D341Med (cell line): ENCODE data around the gene EPB41L1.

Experiments used
- DNase-seq: peaks from one replicate; pipeline ENCODE4 v3.0.0; 2012; ENCODE audit warnings: low spot score

EPB41L1 gene

GRCh38 chr20:36261389-36262105, 107.0 kb downstream of the EPB41L1 start:
- DNase-seq, result peak; percentile 23

GRCh38 chr20:36262440-36262839, 107.9 kb downstream of the EPB41L1 start:
- DNase-seq, result peak; percentile 16

- DNase-seq, result peak; percentile 11
These were observed 110.1 kb downstream of the EPB41L1 start for GRCh38 chr20:36264426-36265246.

GRCh38 chr20:36266189-36266588, 111.6 kb downstream of the EPB41L1 start:
- DNase-seq, result peak; percentile 12

DNA sequence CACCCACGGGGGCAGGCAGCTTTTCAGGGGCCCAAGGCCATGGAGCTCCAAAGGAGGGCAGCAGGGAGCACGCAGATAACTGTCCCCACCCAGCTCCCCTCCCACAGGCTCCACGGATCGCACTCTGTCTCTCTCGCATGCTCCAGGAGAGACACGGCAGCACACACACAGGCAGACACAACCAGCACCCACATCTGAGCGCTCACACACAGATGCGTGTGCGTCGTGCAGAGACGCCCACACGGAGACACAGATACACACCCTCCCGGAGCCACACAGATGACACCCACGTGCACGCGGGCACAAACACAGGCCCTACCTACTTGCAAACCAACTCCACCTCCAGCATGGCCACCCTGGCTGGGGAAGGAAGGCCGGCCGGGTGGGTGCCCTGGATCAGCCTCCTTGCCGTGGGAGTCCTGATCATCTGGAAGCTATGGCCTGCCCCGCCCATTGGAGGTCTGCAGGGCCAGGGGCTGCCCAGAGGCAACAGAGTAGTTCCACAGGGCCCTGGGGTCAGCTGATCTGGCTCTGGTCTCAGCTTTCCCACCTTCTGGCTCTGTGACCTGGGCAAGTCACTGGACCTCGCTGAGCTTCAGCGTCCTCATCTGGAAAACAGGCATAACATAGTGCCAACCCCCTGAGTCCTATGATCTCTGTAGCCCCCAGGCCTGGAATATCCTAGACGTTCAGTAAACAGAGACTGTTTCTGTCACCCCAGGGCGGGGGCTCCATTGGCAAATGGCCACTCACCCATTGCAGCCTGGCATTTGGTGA, 113.3 kb downstream of the EPB41L1 start:
- DNase-seq, result peak; percentile 25

GRCh38 chr20:36268440-36269342, 114.2 kb downstream of the EPB41L1 start:
- peak; percentile 23 for DNase-seq

DNA sequence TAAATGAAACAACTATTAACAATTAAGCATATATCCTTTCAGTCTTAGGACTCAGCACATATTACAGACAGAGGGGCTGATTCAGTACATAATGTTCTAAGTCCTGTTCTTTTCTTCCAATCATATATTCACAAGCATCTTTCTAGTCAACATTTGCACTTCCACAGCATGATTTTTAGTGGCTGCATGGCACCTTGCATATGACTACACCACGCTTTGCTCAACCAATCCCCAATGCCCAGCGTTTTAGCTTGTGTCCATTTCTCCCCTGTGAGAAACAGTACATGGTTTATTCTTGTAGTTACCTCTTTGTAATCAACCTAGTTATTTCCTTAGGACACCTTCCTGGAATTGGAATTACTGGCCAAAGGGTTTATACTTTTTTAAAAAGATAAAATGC, 115.0 kb downstream of the EPB41L1 start:
- no peak for DNase-seq

- peak; percentile 21 for DNase-seq
These were observed 116.5 kb downstream of the EPB41L1 start for GRCh38 chr20:36270744-36271638.

DNA sequence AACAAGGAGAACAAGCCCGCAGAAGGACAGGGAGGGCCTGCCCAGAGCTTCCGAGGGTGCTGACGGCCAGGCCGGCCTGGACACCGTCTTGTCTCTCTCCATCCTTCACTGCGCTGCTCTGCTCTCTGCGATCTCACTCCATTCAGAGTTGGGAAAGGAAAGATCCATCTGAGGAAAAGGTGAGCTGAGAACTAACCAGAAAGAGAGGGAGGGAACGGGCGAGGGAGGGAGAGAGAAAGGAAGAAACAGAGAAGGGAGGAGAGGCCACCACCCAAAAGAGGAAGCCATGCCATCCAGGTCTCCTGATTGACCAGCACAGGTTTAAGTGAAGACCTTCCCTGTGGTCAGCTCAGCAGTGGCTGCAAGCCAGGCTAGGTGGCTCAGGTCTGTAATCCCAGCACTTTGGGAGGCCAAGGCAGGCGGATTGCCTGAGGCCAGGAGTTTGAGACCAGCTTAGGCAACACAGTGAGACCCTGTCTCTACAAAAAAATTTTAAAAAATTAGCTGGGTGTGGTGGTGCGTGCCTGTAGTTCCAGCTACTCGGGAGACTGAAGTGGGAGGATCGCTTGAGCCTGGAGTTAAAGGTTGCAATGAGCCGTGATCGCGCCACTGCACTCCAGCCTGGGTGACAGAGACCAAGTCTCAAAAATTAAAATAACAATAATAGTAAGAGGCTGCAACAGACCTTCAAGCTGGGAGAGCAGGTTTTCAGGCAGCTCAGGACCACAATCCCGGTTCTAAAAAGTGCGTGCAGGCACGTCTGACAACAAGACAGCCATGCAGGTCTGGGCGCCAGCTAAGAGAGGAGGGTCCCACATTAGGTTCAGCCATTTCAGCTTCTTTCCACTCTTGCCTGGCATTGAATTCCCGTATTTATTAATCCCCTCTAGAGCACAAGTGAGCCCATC, 117.4 kb downstream of the EPB41L1 start:
- DNase-seq, result no peak

DNA sequence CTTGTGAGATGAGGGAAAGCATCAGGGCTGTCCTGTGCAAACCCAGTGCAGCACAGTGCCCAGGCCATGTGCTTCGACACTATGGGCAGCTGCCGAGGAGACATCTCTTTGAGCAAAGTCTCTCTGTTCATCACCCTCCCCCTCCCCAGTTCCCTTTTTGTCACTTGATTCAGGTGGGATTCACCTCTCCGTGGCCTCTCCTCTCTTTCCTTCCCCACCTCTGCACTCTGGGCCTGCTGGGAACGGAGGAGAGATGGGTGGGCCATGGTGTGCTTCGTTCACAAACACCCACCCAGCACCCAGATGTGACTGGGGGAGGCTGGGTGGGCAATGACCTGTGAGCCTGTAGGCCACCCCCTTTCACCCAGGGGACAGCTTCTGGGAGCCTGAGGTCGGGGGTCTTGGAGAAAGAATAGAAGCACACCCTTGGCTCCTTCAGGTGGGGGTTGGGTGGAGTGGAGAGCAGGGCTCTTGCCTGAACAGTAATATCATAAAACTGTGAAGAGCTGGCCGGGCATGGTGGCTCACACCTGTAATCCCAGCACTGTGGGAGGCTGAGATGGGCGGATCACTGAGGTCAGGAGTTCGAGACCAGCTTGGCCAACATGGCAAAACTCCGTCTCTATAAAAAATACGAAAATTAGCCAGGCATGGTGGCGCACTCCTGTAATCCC, 118.1 kb downstream of the EPB41L1 start:
- no peak for DNase-seq

GRCh38 chr20:36273414-36274180, 119.1 kb downstream of the EPB41L1 start:
- peak; percentile 51 for DNase-seq

- peak; percentile 24 for DNase-seq
These were observed 119.8 kb downstream of the EPB41L1 start for GRCh38 chr20:36274181-36274841.

GRCh38 chr20:36275011-36275410, 120.5 kb downstream of the EPB41L1 start:
- DNase-seq, result peak; percentile 17

GRCh38 chr20:36275441-36276189, 121.1 kb downstream of the EPB41L1 start:
- no peak for DNase-seq

DNA sequence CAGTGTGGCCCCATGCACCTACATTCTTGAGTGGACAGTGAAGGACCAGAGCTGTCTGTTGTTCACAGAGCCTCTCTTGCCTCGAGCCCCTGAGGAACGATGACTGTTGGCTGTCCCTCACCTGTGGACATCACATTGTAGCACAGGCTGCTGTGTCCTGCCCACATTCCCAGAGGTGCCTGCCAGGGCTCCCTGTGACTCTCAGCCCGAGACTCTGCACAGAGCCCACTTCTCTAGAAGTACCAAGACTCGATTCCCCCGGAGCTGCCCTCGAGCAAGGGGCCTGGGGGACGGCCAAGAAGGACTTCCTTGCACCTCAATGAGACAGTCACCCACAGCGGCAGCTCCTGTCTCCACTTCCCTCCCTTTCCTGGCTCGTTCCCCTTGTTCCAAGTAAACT, 123.0 kb downstream of the EPB41L1 start:
- peak; percentile 30 for DNase-seq

GRCh38 chr20:36279362-36279761, 124.8 kb downstream of the EPB41L1 start:
- peak; percentile 10 for DNase-seq

GRCh38 chr20:36279776-36280175, 125.2 kb downstream of the EPB41L1 start:
- DNase-seq, result no peak
